RPMI8226 (cell line): ENCODE data around the gene AACS.
"Not testable (repeated sequence)": the region's sequence is repeated elsewhere in the genome, so short reads cannot be mapped to it uniquely, and the experiment has no call there.

Experiments used
- DNase-seq: peaks from one replicate; pipeline ENCODE4 v3.0.0-alpha.2; 2015

AACS gene

GRCh38 chr12:125128439-125129178 is 63.4 kb downstream of the AACS start:
- no peak for DNase-seq

DNA sequence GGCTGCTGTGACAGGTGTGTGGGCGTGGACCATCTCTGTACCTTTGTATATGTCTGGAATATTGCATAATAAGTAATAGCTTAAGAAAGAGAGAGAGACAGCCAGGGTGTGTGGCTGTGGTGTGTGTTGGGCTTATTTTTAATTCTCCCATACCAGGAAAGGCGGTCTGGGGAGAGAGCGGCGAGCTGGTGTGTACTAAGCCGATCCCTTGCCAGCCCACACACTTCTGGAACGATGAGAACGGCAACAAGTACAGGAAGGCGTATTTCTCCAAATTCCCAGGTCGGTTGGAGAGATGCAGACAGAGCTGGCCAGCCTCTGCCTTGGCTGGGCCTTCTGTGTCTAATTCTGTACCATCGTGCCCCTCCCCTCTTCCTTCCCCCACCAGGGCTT is 63.9 kb downstream of the AACS start:
- no peak for DNase-seq

DNA sequence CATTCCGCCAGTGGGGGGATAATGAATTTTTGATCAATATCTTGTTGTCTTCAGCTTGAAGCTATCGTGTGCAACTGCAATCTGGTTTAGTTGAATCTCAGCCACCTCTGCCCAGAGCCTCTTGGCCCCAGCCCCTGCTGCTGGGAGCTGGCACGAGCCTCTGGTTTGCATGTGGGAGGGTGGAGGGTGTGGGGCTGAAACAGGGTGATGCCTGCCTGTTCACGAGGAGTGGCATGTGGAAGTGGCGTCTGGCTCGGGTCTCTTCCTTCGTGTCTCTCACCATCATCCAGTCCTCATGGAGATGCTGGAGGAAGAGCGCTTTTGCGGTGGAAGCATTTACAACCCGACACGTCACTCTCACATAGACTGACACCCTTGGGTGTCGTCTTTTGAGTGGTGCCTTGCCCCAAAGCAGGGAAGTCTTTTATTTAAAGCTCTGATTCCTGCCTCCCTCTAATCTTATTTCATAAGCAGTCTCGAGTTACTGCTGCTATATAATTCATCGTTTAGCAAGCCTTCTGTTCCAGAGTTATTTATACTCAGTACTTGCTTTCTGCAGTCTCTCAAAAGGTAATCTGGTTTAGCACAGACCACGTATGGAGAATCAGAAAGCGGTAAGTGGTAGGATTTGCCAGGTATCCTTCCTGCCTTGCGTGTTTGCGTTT is 64.5 kb downstream of the AACS start:
- DNase-seq: no peak

DNA sequence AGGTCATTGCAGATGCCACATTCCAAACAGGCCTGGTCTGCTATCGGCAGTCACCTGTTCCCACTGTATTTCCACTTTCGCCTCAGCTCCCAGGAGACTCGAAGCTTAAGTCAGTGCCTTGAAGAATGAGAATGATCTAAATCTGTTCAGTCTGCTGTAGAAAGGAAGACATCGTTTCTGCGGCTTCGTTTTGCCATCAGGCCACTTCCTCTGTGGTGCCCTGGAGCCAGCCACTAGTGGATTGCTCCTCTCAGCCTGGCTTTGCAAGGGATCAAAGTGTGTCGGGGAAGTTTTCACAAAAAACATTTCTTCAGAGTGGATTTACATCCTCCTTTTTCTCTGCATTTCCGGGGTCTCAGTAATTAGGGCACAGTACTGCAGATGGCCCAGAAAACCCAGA is 66.7 kb downstream of the AACS start:
- no peak for DNase-seq

- DNase-seq: no peak
Observed at GRCh38 chr12:125132698-125133400, 67.6 kb downstream of the AACS start.

- DNase-seq: no peak
Observed at GRCh38 chr12:125133616-125134015, 68.4 kb downstream of the AACS start.

DNA sequence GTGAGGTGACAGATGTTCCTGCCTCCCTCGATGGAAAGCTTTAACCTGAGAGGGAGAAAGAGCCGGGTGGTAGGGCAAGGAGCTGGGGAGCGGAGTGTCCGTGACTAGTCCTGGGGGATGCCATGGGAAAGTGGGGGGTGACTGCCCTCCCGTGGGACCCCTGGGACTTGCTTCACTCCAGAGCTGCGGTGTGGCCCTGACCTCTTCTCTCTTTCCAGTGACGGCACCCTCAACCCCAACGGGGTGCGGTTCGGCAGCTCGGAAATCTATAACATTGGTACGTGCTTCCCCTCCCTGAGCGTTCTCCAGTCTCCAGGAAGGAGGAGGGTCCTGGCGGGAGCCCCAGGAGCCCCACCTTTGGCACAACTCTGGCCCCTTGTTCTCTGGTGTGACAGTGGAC is 69.3 kb downstream of the AACS start:
- no peak for DNase-seq

GRCh38 chr12:125135906-125136305 is 70.7 kb downstream of the AACS start:
- DNase-seq: no peak

DNA sequence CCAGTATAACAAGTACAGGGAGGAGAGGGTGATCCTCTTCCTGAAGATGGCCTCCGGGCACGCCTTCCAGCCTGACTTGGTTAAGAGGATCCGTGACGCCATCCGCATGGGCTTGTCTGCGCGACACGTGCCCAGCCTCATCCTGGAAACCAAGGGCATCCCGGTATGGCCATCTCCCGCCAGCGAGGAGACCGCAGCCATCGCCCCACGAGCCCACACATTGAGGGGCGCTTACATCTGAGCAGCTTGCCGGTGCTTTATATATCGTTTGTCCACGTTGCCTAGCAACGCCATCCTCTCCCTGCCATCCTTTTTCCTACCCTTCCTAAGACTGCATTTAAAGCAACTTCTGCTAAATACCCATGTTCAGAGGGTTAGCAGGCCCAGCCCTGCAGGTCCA is 71.5 kb downstream of the AACS start:
- no peak for DNase-seq

GRCh38 chr12:125137766-125138344 is 72.6 kb downstream of the AACS start:
- no peak for DNase-seq

GRCh38 chr12:125140279-125141209 is 75.3 kb downstream of the AACS start:
- DNase-seq: no peak

- not testable (repeated sequence) for DNase-seq
Observed at GRCh38 chr12:125141210-125141573, 76.0 kb downstream of the AACS start.

- DNase-seq: no peak
Observed at GRCh38 chr12:125142601-125143000, 77.4 kb downstream of the AACS start.

DNA sequence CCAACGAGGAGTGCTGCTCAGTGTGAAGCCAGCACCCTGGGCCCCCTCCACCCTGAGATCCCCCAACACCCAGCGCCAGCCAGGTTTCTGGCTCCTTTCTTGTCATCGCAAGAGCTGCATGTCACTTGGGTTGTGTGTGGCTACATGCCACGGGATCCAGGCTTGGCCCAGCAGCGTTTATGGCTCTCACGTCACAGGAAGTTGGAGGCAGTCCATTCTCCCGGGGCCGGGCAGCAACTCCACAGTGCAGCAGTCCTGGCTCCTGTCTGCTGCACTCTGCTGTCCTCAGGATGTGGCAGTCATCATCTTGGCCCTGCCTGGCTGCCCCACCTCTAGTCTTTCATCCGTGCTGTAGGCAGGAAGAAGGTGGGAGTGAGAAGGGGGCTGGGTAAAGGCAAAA is 78.3 kb downstream of the AACS start:
- DNase-seq: no peak

- DNase-seq: no peak
Observed at GRCh38 chr12:125145196-125145595, 80.0 kb downstream of the AACS start.

GRCh38 chr12:125148316-125148715 is 83.1 kb downstream of the AACS start:
- DNase-seq: no peak

DNA sequence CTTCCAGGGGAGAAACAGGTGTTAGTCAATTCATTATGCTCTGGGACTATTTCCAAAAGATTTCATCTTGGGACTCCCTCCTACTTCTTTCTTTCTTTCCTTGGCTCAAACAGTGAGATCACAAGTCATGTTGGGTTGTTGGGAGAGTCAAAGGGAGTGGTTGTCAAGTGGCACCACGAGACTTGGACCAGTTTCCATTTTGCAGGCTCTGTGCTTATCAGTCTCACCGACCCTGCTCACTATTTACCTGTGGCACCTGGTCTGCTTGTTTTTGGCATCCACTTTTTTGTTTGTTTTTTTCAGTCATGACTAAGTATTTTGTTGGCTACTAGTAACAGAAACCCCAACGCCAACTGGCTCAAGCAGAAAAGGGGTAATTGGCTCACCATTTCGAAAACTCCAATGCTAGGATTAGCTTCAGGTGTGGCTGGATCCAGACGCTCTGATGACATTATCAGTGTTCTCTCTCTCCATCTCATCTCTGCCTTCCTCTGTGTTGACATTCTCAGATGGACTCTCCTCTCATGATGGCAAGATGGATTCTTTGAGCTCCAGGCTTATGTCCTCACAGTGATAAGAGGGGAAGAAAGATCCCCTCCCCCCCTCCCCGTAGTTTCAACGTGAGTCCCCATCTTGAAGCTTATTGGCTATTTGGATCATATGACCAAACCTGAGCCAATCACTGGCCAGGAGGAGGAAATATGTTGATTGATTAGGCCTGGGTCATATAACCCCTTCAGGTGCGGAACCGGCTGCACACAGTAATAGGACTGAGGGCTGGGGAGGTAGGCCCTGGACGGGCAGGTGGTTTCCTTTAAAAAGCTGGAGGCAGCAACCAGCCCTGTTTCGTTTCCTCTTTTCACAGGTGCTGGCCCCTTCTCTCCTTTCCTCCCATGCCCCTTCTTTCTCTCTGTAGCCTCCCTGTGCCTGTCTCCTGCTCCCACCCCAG is 84.2 kb downstream of the AACS start:
- DNase-seq: peak; percentile 93

GRCh38 chr12:125151284-125151683 is 86.0 kb downstream of the AACS start:
- no peak for DNase-seq

GRCh38 chr12:125152463-125152862 is 87.2 kb downstream of the AACS start:
- no peak for DNase-seq

- no peak for DNase-seq
Observed at GRCh38 chr12:125155366-125155765, 90.1 kb downstream of the AACS start.

DNA sequence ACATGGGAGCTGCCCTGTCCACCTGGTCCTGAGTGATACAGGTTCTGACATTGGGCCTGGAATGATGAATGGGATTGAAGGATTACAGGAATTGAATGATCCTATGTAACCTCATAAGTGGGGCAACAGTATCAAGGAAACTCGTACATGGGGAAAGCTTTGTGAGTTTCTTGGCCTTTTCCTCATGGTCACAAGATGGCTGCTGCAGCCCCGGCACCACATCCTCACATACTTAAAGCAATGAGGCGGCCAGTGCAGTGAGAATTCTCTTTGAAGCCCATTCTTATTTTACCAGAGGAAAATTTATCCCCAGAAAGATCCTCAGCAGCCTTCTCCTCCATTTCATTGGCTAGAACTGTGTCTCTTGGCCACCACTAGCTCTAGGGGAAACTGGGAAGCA is 91.9 kb downstream of the AACS start:
- DNase-seq: no peak
